GM10266 (cell line): ENCODE results near the gene TNFRSF19.

ENCODE experiments used
- DNase-seq: peaks from one replicate; pipeline ENCODE4 v3.0.0; 2012; ENCODE audit errors: extremely low spot score
- TF ChIP-seq, protein P1 (sequence below): IDR thresholded peaks from 2 replicates; pipeline ENCODE4 v1.5.1; 2012; ENCODE audit warnings: mild to moderate bottlenecking, low read depth; ENCODE audit not compliant: control insufficient read depth, insufficient read depth; ENCODE audit errors: missing control alignments

The TNFRSF19 gene

DNA sequence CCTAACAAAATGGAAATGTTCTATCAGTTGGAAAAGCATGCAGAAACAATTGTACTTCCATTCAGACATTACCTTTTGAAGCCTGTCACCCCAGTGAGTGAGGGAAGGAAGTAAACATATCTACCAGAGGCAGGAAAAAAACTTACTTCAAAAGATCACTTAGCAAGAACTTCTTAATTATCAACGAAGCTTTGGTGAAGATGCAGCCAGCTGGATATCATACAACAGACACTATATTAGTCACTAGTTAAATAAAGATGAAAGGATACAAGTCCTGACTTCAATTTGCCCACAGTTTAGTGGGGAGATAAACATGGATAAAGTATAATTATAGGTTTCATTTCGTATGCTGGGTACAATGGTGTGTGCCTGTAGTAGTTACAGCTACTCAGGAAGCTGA lies 148.8 kb downstream of the TNFRSF19 start:
- TF ChIP-seq, protein P1, sequence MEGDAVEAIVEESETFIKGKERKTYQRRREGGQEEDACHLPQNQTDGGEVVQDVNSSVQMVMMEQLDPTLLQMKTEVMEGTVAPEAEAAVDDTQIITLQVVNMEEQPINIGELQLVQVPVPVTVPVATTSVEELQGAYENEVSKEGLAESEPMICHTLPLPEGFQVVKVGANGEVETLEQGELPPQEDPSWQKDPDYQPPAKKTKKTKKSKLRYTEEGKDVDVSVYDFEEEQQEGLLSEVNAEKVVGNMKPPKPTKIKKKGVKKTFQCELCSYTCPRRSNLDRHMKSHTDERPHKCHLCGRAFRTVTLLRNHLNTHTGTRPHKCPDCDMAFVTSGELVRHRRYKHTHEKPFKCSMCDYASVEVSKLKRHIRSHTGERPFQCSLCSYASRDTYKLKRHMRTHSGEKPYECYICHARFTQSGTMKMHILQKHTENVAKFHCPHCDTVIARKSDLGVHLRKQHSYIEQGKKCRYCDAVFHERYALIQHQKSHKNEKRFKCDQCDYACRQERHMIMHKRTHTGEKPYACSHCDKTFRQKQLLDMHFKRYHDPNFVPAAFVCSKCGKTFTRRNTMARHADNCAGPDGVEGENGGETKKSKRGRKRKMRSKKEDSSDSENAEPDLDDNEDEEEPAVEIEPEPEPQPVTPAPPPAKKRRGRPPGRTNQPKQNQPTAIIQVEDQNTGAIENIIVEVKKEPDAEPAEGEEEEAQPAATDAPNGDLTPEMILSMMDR, result no peak
- no peak for DNase-seq

DNA sequence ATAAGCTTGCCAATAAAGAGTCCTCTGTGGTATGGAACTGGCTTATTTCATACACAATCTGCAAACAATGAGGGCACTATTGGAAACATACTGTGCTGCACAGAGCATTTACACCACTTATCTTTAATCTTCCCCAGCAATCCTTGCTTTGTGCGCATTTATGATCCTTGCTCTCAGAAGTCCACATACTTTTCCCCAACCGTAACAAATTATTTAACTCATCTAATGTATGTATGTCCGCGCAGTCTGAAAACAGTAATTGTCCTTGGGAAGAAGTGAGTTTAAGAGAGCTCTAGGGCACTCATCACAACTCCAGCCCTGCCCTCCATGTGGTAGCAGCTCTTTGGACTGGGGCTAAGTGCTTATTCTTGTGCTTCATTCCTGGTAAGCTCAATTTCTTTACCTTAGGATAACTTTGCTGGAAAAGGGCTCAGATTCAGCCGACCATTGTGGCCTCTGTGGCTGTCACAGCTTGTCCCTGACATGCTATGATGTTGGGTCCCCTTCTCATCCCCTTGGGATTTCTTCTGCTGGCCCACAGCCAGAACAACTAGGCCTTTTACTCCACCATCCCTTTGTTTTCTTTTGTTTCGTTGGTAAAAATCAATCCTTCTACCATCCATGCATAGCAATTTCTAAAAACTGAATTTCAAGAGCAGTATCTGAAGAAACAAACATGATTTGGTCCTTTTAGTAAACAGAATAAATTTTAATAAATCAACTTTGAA lies 152.7 kb downstream of the TNFRSF19 start:
- no peak for DNase-seq
- TF ChIP-seq, protein P1, result no peak

DNA sequence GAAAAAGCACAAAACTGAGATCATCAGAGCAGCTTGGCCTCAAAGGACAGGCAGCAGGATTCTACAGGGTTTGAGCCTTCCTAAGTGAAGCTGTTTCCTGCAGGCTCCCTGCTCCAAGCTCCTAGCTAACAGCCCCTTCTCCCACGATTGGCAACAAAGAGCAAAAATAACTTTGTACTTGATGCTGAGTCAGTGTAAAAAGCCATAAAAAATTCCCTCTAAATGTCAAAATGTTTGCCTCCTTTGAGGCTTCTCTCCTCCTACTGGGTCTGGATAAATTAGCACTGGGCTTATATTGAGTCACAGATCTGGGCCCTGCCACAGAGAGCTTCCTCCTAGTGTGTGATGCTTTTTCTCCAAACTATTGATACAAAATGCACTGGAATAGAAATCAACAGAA lies 153.3 kb downstream of the TNFRSF19 start:
- TF ChIP-seq, protein P1, result no peak
- no peak for DNase-seq

DNA sequence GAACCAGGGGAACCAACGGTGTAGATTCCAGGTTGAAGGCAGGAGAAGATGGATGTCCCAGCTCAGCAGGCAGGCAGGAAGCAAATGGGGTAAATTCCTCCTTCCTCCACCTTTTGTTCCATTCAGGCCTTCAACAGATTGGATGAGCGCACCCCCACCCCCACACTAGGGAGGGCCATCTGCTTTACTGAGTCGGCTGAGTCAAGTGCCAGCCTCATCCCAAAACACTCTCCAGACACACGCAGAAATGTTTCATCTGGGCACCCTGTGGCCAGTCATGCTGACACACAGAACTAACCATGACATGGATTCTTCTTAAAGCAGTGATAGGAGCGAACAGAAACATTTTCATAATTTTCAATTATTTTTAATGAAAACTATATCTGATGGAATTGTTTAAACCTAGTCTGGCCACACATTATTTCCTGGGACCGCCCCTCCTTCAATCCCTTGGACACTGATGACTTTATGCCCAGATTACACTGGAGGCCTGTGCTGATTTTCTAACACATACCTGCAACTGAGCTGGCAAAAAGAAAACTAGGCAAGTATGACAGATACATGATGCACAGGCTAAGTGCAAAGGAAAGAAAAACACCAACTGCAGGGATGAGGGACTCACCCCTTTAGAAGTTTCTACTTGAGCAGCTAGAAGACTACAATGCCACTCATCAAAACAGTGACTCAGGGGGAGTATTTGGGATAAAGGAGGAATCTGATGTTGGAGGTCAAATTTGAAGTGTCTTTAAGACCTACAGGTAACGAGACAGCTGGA lies 154.2 kb downstream of the TNFRSF19 start:
- TF ChIP-seq, protein P1, result no peak
- no peak for DNase-seq
